Measurements from ENCODE around the gene CLEC16A.

GRCh38 chr16:11108466-11108805 is 164.1 kb downstream of the CLEC16A start:
- TF ChIP-seq CTCF (IDR thresholded peaks at IDR 0.05) (no peak), POLR2A (IDR thresholded peaks at IDR 0.05) (no peak)
